ENCODE data around the gene PLAAT1.

GRCh38 chr3:193207290-193208273, 33.4 kb upstream of the PLAAT1 start:
- TF ChIP-seq CTCF (IDR thresholded peaks at IDR 0.05) (no peak), POLR2A (IDR thresholded peaks at IDR 0.05) (no peak), POLR2AphosphoS5 (IDR thresholded peaks at IDR 0.05) (no peak)

All from breast epithelium (tissue), 3 donors.